HG03354 (cell line): ENCODE results near the gene ITGB3BP.
"Not testable (repeated sequence)": the region's sequence is repeated elsewhere in the genome, so short reads cannot be mapped to it uniquely, and the experiment has no call there.

Experiments
- ATAC-seq: cut with Tn5 transposase; IDR thresholded peaks from one replicate; pipeline ENCODE4 v1.9.1; 2021; ENCODE audit warnings: mild to moderate bottlenecking; ENCODE audit not compliant: unreplicated experiment, poor library complexity, severe bottlenecking

Gene ITGB3BP

GRCh38 chr1:63435161-63435560, 87.9 kb downstream of the ITGB3BP start:
- no peak for ATAC-seq

- no peak for ATAC-seq
These were observed 93.7 kb downstream of the ITGB3BP start for GRCh38 chr1:63429281-63429680.

GRCh38 chr1:63428815-63429214, 94.2 kb downstream of the ITGB3BP start:
- no peak for ATAC-seq

GRCh38 chr1:63423649-63424048, 99.4 kb downstream of the ITGB3BP start:
- ATAC-seq, result no peak

GRCh38 chr1:63420746-63421145, 102.3 kb downstream of the ITGB3BP start:
- not testable (repeated sequence) for ATAC-seq

GRCh38 chr1:63418101-63418500, 104.9 kb downstream of the ITGB3BP start:
- ATAC-seq, result no peak

GRCh38 chr1:63414691-63415365, 108.2 kb downstream of the ITGB3BP start:
- ATAC-seq, result no peak

GRCh38 chr1:63413394-63413793, 109.6 kb downstream of the ITGB3BP start:
- no peak for ATAC-seq

GRCh38 chr1:63411066-63411465, 112.0 kb downstream of the ITGB3BP start:
- no peak for ATAC-seq

- ATAC-seq, result no peak
These were observed 114.7 kb downstream of the ITGB3BP start for GRCh38 chr1:63408331-63408730.

- ATAC-seq, result no peak
These were observed 116.0 kb downstream of the ITGB3BP start for GRCh38 chr1:63407002-63407401.

- no peak for ATAC-seq
These were observed 117.0 kb downstream of the ITGB3BP start for GRCh38 chr1:63405987-63406386.

GRCh38 chr1:63405021-63405420, 118.0 kb downstream of the ITGB3BP start:
- no peak for ATAC-seq

- ATAC-seq, result no peak
These were observed 119.6 kb downstream of the ITGB3BP start for GRCh38 chr1:63403386-63403785.

- no peak for ATAC-seq
These were observed 121.1 kb downstream of the ITGB3BP start for GRCh38 chr1:63401945-63402344.
